Measurements from ENCODE around the gene HPSE2.

The HPSE2 gene

DNA sequence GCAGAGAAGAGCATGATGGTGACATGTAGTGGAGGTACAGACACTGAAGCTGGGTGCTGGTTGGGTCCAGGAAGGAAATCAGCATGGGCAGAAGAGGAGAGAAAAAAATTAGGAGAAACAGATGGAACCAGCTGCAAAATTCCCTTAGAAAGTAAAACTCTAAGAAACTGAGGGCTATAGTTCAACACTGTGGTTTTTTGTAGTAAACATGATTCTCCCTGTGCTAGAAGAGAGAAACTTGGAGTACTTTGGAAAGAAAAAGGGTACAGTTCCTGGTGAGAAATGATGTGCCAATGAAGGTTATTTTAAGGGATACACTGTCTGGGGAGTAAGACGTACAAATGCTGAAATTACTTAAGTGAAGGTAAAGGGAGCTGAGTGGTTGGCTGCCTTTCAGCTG is 607.4 kb downstream of the HPSE2 start:
- Mint-ChIP-seq H3K4me1 (no peaks in the 10 kb centered on the region), H3K27ac (no peak overlapping the region), H3K4me3 (no peak overlapping the region), H3K36me3 (no peaks in the 10 kb centered on the region), H3K9me3 (no peaks in the 10 kb centered on the region), H3K27me3 (peaks cover 6% of the 10 kb centered on the region)

- no peaks in the 10 kb centered on the region for H3K36me3 Mint-ChIP-seq
These were observed 607.9 kb downstream of the HPSE2 start for GRCh38 chr10:98627711-98628110.

DNA sequence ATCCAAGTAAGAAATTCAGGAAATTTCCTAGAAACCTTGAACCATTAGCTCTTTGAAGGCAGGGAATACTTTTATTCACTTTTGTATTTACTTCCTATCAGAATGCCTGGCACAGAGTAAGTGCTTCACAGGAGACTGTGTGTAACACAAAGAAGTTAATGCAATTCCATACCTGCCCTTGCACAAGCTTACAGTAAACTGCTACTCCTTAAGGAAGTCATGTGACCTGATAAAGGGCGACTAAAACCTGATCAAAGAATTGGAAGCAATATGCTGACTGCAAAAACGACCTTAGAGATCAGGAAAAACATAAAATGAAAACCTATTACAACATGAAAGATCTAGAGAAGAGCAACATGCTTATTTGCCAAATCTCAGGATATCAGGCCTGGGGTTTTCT is 610.7 kb downstream of the HPSE2 start:
- no peak overlapping the region for H3K4me3 Mint-ChIP-seq
- H3K4me1 Mint-ChIP-seq, result no peaks in the 10 kb centered on the region
- H3K27ac Mint-ChIP-seq, result no peak overlapping the region
- peaks cover 2% of the 10 kb centered on the region for H3K27me3 Mint-ChIP-seq
- no peaks in the 10 kb centered on the region for H3K36me3 Mint-ChIP-seq
- H3K9me3 Mint-ChIP-seq, result no peaks in the 10 kb centered on the region

More at GRCh38 chr10:98627711-98628110, 607.9 kb downstream of the HPSE2 start:
- Mint-ChIP-seq H3K27ac (no peak overlapping the region), H3K4me1 (no peaks in the 10 kb centered on the region), H3K27me3 (peaks cover 4% of the 10 kb centered on the region), H3K9me3 (no peaks in the 10 kb centered on the region), H3K4me3 (no peak overlapping the region)

GRCh38 chr10:98623176-98623575 is 612.5 kb downstream of the HPSE2 start:
- H3K9me3 Mint-ChIP-seq, result no peaks in the 10 kb centered on the region
- no peaks in the 10 kb centered on the region for H3K36me3 Mint-ChIP-seq
- no peak overlapping the region for H3K27ac Mint-ChIP-seq
- H3K4me3 Mint-ChIP-seq, result no peak overlapping the region
- H3K4me1 Mint-ChIP-seq, result no peaks in the 10 kb centered on the region
- peaks cover 2% of the 10 kb centered on the region for H3K27me3 Mint-ChIP-seq

DNA sequence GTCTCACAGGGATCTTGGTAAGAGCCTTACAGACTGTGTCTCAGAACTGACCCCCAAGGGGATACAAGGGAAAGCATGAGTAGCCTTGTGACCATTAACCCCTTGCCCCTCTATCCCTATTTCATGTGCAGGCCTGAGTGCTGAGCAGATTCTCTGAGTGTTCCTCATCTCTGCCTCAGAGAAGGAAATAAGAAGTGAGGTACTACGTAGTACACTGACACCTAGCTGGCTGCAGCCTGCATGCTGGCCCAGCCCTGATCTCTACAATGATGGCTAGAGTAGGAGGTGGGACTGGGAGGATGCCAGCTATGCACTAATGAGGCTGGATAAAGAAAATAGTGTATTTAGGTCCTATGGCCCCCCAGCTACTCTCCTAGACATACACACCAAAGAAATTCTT is 614.0 kb downstream of the HPSE2 start:
- H3K4me3 Mint-ChIP-seq, result no peak overlapping the region
- no peak overlapping the region for H3K27ac Mint-ChIP-seq
- H3K4me1 Mint-ChIP-seq, result no peaks in the 10 kb centered on the region
- no peaks in the 10 kb centered on the region for H3K9me3 Mint-ChIP-seq
- H3K27me3 Mint-ChIP-seq, result peaks cover 2% of the 10 kb centered on the region
- H3K36me3 Mint-ChIP-seq, result no peaks in the 10 kb centered on the region

DNA sequence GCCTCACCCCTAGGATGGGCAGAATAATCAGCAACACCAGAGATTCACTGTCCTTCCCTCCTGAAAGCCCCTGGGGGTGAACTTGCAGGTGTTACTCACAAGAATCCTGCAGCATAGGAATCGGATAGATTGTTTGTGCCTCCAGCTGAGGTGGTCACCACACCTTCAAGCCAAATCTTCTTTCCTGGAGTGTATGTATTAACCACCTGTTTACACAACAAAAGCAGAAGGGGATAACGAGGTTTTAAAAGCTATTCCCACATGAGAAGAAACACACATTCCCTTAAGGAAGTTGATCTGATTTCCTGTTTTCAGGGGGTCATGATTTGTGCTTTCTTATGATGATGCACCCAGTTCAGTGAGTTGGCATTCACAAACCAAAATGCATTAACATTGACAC is 615.1 kb downstream of the HPSE2 start:
- H3K4me3 Mint-ChIP-seq, result no peak overlapping the region
- peaks cover 2% of the 10 kb centered on the region for H3K27me3 Mint-ChIP-seq
- no peaks in the 10 kb centered on the region for H3K9me3 Mint-ChIP-seq
- no peaks in the 10 kb centered on the region for H3K36me3 Mint-ChIP-seq
- H3K27ac Mint-ChIP-seq, result no peak overlapping the region
- no peaks in the 10 kb centered on the region for H3K4me1 Mint-ChIP-seq

DNA sequence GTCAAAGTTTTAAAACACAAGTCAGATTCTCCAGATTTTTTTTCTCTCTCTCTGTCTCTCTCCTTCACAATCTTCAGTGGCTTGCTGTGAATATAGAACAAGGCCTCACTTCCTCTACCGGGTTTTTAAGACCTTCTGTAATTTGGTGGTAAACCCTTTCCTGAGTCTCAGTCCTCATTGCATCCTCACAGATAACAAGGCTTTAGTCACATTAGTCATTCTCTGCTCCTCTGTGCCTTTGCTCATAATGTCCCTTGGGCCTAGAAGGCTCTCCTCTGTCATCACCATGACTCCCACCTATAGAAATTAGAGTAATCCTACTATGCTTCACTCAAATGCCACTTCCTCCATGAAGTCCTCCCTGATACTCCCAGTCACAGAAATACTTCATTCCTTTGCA is 616.2 kb downstream of the HPSE2 start:
- H3K27ac Mint-ChIP-seq, result no peak overlapping the region
- H3K4me1 Mint-ChIP-seq, result no peaks in the 10 kb centered on the region
- peaks cover 2% of the 10 kb centered on the region for H3K27me3 Mint-ChIP-seq
- H3K9me3 Mint-ChIP-seq, result no peaks in the 10 kb centered on the region
- H3K36me3 Mint-ChIP-seq, result no peaks in the 10 kb centered on the region
- no peak overlapping the region for H3K4me3 Mint-ChIP-seq

GRCh38 chr10:98617906-98618520 is 617.6 kb downstream of the HPSE2 start:
- peaks cover 2% of the 10 kb centered on the region for H3K27me3 Mint-ChIP-seq
- no peak overlapping the region for H3K27ac Mint-ChIP-seq
- no peaks in the 10 kb centered on the region for H3K9me3 Mint-ChIP-seq
- no peaks in the 10 kb centered on the region for H3K36me3 Mint-ChIP-seq
- H3K4me1 Mint-ChIP-seq, result no peaks in the 10 kb centered on the region
- H3K4me3 Mint-ChIP-seq, result no peak overlapping the region

GRCh38 chr10:98613446-98613845 is 622.2 kb downstream of the HPSE2 start:
- Mint-ChIP-seq H3K9me3 (no peaks in the 10 kb centered on the region), H3K4me3 (no peak overlapping the region), H3K27me3 (no peaks in the 10 kb centered on the region), H3K27ac (no peak overlapping the region), H3K4me1 (no peaks in the 10 kb centered on the region), H3K36me3 (no peaks in the 10 kb centered on the region)

DNA sequence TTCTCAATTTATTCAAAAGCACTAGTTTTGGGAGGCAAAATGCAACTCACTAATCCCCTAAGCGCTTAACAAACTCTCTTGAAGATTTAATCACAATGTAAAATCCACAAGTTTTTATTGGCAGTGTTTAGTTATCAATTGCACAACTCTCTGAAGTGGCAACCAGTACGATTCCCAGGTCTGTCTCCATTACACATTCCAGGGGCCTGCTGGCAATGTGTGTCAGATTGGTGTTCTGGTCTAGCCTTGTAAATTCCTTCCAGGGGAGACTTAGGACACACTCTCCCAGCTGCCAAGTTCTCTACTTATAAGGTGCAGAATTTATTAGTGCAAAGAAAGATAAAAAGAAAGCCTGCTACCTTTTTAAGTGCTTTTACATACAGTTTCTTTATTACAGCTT is 624.2 kb downstream of the HPSE2 start:
- H3K4me1 Mint-ChIP-seq, result no peaks in the 10 kb centered on the region
- no peak overlapping the region for H3K27ac Mint-ChIP-seq

GRCh38 chr10:98610836-98611235 is 624.8 kb downstream of the HPSE2 start:
- H3K4me3 Mint-ChIP-seq, result no peak overlapping the region
- H3K36me3 Mint-ChIP-seq, result no peaks in the 10 kb centered on the region
- H3K27ac Mint-ChIP-seq, result no peak overlapping the region
- H3K9me3 Mint-ChIP-seq, result no peaks in the 10 kb centered on the region
- H3K27me3 Mint-ChIP-seq, result peaks cover 5% of the 10 kb centered on the region
- H3K4me1 Mint-ChIP-seq, result no peaks in the 10 kb centered on the region

More for the DNA sequence above, 624.2 kb downstream of the HPSE2 start:
- peaks cover 2% of the 10 kb centered on the region for H3K27me3 Mint-ChIP-seq
- no peaks in the 10 kb centered on the region for H3K9me3 Mint-ChIP-seq
- H3K4me3 Mint-ChIP-seq, result no peak overlapping the region
- H3K36me3 Mint-ChIP-seq, result no peaks in the 10 kb centered on the region

- Mint-ChIP-seq H3K4me3 (no peak overlapping the region), H3K27me3 (peaks cover 6% of the 10 kb centered on the region), H3K36me3 (no peaks in the 10 kb centered on the region), H3K27ac (no peak overlapping the region), H3K4me1 (no peaks in the 10 kb centered on the region), H3K9me3 (no peaks in the 10 kb centered on the region)
These were observed 625.4 kb downstream of the HPSE2 start for GRCh38 chr10:98610301-98610700.

GRCh38 chr10:98609265-98609664 is 626.4 kb downstream of the HPSE2 start:
- H3K27ac Mint-ChIP-seq, result no peak overlapping the region
- H3K36me3 Mint-ChIP-seq, result no peaks in the 10 kb centered on the region
- peaks cover 9% of the 10 kb centered on the region for H3K27me3 Mint-ChIP-seq
- H3K4me3 Mint-ChIP-seq, result no peak overlapping the region
- H3K4me1 Mint-ChIP-seq, result no peaks in the 10 kb centered on the region
- no peaks in the 10 kb centered on the region for H3K9me3 Mint-ChIP-seq

DNA sequence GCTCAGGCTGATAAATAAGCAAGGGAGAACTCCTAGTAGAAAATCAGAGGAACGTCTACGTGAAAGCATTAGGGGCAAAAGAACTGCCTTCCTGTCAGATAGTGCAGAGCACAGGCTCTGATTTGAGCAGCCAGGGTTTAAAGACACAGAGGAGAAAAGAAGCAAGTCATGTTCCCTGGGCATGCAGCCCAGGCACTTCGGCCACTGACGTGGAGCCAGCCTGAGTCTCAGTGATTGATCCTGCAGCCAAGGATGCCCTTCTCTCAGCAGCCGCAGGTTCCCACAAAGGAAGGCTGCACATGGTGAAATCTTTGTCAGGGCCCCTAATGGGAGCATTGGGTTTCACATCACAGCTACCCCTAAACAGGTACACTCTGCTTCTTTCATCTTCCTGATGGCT is 627.2 kb downstream of the HPSE2 start:
- H3K4me1 Mint-ChIP-seq, result no peaks in the 10 kb centered on the region
- no peak overlapping the region for H3K4me3 Mint-ChIP-seq
- no peak overlapping the region for H3K27ac Mint-ChIP-seq
- H3K27me3 Mint-ChIP-seq, result peaks cover 9% of the 10 kb centered on the region
- H3K36me3 Mint-ChIP-seq, result no peaks in the 10 kb centered on the region
- no peaks in the 10 kb centered on the region for H3K9me3 Mint-ChIP-seq

GRCh38 chr10:98602224-98602623 is 633.4 kb downstream of the HPSE2 start:
- Mint-ChIP-seq H3K27me3 (peaks cover 10% of the 10 kb centered on the region), H3K9me3 (no peaks in the 10 kb centered on the region), H3K36me3 (peaks cover 3% of the 10 kb centered on the region), H3K4me1 (no peaks in the 10 kb centered on the region), H3K27ac (no peak overlapping the region), H3K4me3 (no peak overlapping the region)

DNA sequence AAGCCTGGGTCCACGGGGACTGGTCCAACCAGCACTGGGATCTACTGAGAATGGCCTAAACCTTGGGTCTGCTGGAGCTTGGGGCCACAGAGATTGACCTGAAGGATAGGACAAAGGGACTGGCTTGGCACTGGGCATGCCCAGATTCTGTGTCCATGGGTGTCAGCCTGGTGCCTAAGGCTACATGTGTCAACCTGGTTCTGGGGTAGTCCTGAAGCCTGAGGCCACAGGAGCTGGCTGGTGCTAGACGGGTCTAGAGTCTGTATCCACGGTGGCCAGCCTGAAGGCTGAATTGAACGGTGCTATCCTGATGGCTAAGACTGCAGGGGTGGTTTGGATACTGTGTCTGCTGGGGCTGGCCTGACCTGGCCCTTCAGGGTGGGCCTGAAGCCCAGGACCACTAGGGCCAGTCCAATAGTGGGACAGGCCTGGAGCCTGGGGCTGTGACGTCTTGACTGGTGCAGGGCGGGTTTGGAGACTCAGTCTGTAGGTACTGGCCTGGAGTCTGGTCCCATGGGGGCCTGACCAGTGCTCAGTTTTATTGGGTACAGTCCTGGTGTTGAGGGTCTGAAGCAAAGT is 636.5 kb downstream of the HPSE2 start:
- no peak overlapping the region for H3K4me3 Mint-ChIP-seq
- H3K4me1 Mint-ChIP-seq, result no peaks in the 10 kb centered on the region
- H3K27me3 Mint-ChIP-seq, result peaks cover 6% of the 10 kb centered on the region
- H3K36me3 Mint-ChIP-seq, result peaks cover 3% of the 10 kb centered on the region
- no peak overlapping the region for H3K27ac Mint-ChIP-seq
- H3K9me3 Mint-ChIP-seq, result peaks cover 12% of the 10 kb centered on the region

DNA sequence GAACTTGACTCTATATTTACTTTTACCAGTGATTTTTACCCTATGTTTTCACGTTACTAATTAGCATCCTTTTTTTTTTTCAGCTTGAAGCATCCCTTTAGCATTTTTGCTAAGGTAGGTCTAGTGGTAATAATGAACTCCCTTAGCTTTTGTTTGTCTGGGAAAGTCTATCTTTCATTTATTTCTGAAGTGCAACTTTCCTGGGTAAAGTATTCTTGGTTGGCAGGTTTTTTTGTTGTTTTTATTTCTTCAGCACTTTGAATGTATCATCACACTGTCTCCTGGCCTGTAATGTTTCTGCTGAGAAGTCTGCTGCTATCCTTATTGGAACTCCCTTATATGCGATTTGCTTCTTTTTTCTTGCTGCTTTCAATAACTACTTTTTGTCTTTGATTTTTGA is 639.2 kb downstream of the HPSE2 start:
- H3K4me3 Mint-ChIP-seq, result no peak overlapping the region
- H3K27ac Mint-ChIP-seq, result no peak overlapping the region
- peaks cover 12% of the 10 kb centered on the region for H3K9me3 Mint-ChIP-seq
- peaks cover 5% of the 10 kb centered on the region for H3K27me3 Mint-ChIP-seq
- no peaks in the 10 kb centered on the region for H3K4me1 Mint-ChIP-seq
- peaks cover 3% of the 10 kb centered on the region for H3K36me3 Mint-ChIP-seq

Measured in activated naive CD4-positive, alpha-beta T cell treated with anti-CD3 and anti-CD28 coated beads, Interleukin-2, amount 50 U/mL, for 24 hours (primary cell).